RWPE1 (cell line): ENCODE measurements around the gene SERGEF.

Experiments
- CTCF ChIA-PET: fragments of 350-600 bp; sonication (Branson Sonifier 250); formaldehyde crosslinking; extraction: SDS; loops from one replicate; lab custom pipeline; 2021; lab: Yijun Ruan, JAX
- POLR2A ChIA-PET: fragments of 400-600 bp; formaldehyde crosslinking; extraction: SDS; loops from one replicate; lab custom pipeline; 2020; ENCODE audit warnings: antibody characterized with exemption; ENCODE audit not compliant: low non-redundant PET; lab: Yijun Ruan, JAX
- DNase-seq: peaks from one replicate; pipeline ENCODE4 v3.0.0; 2012; ENCODE audit warnings: low spot score
- H3K27ac ChIP-seq: fragments of 450-650 bp; 2 replicates; pipeline ENCODE4 v1.5.1; 2017
- CTCF ChIP-seq: fragments of 450-650 bp; conservative IDR thresholded peaks from 2 replicates; pipeline ENCODE4 v1.5.1; 2017; ENCODE audit warnings: low read depth, mild to moderate bottlenecking

The SERGEF gene

GRCh38 chr11:17790453-17790852, 222.4 kb downstream of the SERGEF start:
- TF ChIP-seq CTCF, result no peak
- ChIA-PET POLR2A (no interaction called here), CTCF (interaction anchor here (0.6 kb wide), 2 partner anchors 65 to 153 kb away, joined by 3 to 4 read pairs; no protein-coding TSS in a partner anchor)
- peak; percentile 78 for DNase-seq
- no peak overlapping the region for H3K27ac ChIP-seq

- POLR2A ChIA-PET, result no interaction called here
- H3K27ac ChIP-seq, result no peak overlapping the region
- DNase-seq, result no peak
- TF ChIP-seq CTCF, result no peak
- CTCF ChIA-PET, result interaction anchor here (0.6 kb wide), 1 partner anchor 141 kb away, joined by 3 read pairs; no protein-coding TSS in a partner anchor
Observed at GRCh38 chr11:17788084-17788483, 224.8 kb downstream of the SERGEF start.

GRCh38 chr11:17786824-17787525, 225.9 kb downstream of the SERGEF start:
- TF ChIP-seq CTCF, result no peak
- ChIA-PET POLR2A (no interaction called here), CTCF (interaction anchor here (0.6 to 1.0 kb wide), 3 partner anchors 11 to 187 kb away, joined by 3 to 5 read pairs (median 4); no protein-coding TSS in a partner anchor)
- peak; percentile 78 for DNase-seq
- H3K27ac ChIP-seq, result no peak overlapping the region

GRCh38 chr11:17783878-17784277, 229.0 kb downstream of the SERGEF start:
- CTCF ChIA-PET, result interaction anchor here (0.5 to 0.9 kb wide), 3 partner anchors 35 to 186 kb away, joined by 3 to 5 read pairs (median 3); no protein-coding TSS in a partner anchor

GRCh38 chr11:17782603-17783337, 230.1 kb downstream of the SERGEF start:
- ChIA-PET POLR2A (no interaction called here), CTCF (interaction anchor here (0.6 to 0.8 kb wide), 3 partner anchors 29 to 1585 kb away, joined by 3 to 4 read pairs (median 3); no protein-coding TSS in a partner anchor)
- TF ChIP-seq CTCF, result no peak
- H3K27ac ChIP-seq, result no peak overlapping the region
- no peak for DNase-seq

More at GRCh38 chr11:17783878-17784277, 229.0 kb downstream of the SERGEF start:
- no peak for DNase-seq
- TF ChIP-seq CTCF, result no peak
- no peak overlapping the region for H3K27ac ChIP-seq
- POLR2A ChIA-PET, result no interaction called here

- ChIA-PET POLR2A (no interaction called here), CTCF (interaction anchor here (0.6 kb wide), 2 partner anchors 170 to 192 kb away, joined by 4 to 5 read pairs; no protein-coding TSS in a partner anchor)
Observed at GRCh38 chr11:17782145-17782544, 230.7 kb downstream of the SERGEF start.

More at GRCh38 chr11:17782145-17782544, 230.7 kb downstream of the SERGEF start:
- H3K27ac ChIP-seq, result no peak overlapping the region
- no peak for DNase-seq
- no peak for TF ChIP-seq CTCF
